ENCODE results near the gene RPL27A.

DNA sequence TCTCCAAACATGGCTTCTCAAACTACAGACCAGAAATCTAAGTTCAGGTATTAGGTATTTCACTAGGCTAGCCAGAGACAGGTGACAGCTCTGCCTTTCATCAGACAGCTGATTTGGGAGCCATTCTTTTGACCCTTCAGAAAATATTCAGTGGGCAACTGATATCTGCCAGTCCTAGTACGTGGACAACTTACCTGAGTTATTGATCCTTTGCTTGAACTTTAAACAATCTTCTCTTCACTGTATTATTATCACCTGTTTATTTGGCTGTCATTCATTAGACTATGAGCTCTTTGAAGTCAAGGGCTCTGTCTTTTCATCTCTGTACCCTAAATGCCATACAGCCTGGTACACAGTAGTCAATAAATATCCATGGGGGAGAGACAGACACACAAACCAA is 17.4 kb upstream of the RPL27A start:
- TF ChIP-seq, protein P1, sequence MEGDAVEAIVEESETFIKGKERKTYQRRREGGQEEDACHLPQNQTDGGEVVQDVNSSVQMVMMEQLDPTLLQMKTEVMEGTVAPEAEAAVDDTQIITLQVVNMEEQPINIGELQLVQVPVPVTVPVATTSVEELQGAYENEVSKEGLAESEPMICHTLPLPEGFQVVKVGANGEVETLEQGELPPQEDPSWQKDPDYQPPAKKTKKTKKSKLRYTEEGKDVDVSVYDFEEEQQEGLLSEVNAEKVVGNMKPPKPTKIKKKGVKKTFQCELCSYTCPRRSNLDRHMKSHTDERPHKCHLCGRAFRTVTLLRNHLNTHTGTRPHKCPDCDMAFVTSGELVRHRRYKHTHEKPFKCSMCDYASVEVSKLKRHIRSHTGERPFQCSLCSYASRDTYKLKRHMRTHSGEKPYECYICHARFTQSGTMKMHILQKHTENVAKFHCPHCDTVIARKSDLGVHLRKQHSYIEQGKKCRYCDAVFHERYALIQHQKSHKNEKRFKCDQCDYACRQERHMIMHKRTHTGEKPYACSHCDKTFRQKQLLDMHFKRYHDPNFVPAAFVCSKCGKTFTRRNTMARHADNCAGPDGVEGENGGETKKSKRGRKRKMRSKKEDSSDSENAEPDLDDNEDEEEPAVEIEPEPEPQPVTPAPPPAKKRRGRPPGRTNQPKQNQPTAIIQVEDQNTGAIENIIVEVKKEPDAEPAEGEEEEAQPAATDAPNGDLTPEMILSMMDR (IDR thresholded peaks at IDR 0.05; ENCODE audit: low read depth, low read length, poor library complexity, severe bottlenecking), result no peak
- no peak for TF ChIP-seq EZH2phosphoT487 (IDR thresholded peaks at IDR 0.05; ENCODE audit: borderline replicate concordance, low read length)
